Stimulated activated CD8-positive, alpha-beta memory T cell treated with anti-CD3 and anti-CD28 coated beads, Interleukin-2, amount 100 ng/mL, for 1 hour (primary cell): ENCODE data around the gene NR4A1.
"Not testable (repeated sequence)": the region's sequence is repeated elsewhere in the genome, so short reads cannot be mapped to it uniquely, and the experiment has no call there.

Source experiments
- DNase-seq, 2 donors: peaks; one replicate each; pipeline ENCODE4 v3.0.0-alpha.2; 2020; ENCODE audit warnings: low read depth in 2 of 2

The NR4A1 gene

DNA sequence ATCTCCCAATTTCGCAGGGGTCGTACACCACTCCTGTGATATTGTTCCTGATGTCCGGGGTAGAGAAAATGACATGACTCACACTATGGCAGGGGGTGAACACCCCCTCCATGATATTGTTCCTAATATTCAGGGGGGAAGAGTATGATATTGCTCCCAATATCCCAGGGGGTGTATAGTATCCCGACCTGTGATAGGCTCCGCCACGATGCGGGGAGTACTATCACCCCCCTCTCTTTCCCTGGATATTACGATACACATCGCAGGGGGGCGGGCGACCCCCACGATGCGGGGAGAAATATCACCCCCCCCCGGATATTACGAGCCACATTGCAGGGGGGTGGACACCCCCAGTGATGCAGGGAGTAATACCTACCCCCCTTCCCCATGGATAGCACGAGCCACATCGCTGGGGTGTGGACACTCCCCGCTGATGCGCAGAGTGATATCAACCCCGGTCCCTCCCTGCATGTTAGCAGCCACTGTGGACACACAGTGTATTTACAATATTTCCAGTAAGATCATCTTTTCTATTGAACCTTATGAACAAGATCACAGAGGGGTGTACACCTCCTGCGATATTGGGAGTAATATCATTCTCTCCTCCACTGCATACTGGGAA lies 45.9 kb downstream of the NR4A1 start:
- no peak for DNase-seq

DNA sequence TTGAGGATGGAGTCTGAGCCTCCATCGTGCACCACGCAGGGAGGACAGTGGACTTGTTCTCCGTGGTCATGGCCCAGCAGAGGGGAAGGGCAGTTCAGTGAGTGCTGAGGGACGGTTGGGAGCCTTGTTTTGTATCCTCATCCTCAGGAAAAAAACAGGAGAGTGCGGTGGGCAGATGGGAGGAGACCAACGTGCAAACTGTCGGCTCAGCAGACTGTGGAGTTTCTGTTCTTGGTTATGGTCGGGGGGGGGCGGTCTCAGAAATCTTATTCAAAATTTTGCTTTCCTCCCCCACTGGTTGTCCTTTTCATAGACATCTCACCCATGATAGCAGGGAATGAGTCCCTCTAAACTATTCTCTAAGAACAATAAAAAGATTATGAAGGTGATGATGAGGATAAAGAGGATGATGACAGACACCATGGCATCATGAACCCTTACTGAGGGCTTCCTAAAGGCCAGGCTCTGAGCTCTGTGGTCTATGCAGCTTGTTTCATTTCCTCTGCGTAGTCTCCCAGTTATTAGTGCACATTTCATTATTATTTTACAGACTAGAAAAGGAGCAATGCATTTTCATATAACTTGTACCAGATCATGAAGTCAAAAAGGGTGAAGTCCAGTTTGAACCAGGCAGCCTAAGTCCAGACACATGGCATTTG lies 53.3 kb downstream of the NR4A1 start:
- not testable (repeated sequence) for DNase-seq
